GM18867 (cell line): ENCODE results near the gene DSE.

ENCODE experiments used
- ATAC-seq: cut with Tn5 transposase; IDR thresholded peaks from one replicate; pipeline ENCODE4 v1.9.1; 2021; ENCODE audit warnings: mild to moderate bottlenecking, moderate library complexity; ENCODE audit not compliant: unreplicated experiment

Gene DSE

GRCh38 chr6:116409756-116410155 lies 39.0 kb downstream of the DSE start:
- peak; percentile 81 for ATAC-seq

- ATAC-seq: no peak
These were observed 40.5 kb downstream of the DSE start for GRCh38 chr6:116411284-116411623.

DNA sequence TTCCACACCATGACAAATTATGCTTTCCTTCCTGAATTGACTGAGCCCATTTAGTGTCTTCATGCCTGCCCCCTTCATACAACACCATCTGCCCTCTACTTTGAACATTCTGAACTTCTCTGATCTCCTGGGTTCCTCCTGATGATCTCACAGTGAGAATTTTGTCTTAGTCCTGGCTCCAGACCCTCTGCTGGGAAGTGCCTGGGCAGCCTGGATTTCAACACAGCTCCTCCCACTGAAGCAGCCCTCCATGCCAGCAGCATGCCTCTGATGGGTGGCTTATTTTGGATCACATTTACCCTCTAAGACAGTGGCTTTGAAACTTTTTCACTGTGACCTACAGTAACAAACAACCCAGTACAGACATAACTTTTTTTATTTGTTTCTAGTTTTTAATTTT lies 41.5 kb downstream of the DSE start:
- ATAC-seq: no peak

- ATAC-seq: no peak
These were observed 42.6 kb downstream of the DSE start for GRCh38 chr6:116413357-116413756.

DNA sequence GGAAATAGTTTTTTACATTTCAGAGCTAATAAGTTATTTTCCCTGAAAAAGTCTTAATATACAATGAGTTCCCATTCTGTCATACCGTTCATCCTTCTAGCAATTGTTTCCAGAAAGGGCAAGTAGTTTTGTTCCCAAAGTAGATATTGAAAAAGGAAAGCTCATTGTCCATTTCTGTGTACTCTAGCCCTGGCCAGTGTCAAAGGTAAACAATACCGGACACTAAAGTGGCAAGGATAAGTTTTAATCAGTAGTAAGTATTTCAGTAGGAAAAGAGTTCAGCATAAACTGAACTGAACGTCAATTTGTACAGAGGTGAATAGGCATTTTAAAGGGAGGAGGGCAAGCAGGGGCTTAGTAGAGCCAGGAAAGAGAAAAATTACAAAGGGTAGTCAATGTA lies 46.9 kb downstream of the DSE start:
- no peak for ATAC-seq

DNA sequence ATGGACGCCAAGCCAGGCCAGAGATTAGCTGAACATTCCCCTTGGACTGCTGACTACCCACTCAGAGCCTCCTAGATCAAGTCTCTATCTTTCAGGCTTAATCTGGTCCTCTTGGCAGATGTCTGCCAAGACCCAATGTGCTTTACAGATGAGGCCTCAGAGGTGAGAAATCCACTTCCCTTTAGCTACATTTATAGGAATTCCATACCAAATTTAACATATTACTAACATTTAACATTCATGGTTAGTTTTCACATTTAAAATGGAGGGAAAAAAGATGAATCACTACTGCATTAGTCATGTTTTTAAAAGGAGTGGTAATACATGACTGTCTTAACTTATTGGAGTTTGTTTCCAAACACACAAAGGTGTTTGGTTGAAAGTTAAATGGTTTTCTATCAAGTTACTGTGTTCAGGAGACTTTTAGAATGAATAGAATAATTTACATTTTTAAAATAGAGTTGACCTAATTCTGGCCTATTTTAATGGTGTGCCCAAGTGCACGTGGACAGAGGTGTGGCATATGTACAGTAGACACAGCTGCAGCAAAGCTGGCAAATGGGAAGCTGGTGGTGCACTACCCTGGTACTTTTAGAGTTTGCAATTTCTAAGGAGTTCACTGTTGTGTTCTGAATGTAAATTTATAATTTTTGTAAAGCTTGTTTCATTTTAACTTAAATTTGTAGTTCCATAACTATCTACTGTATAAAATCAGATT lies 48.5 kb downstream of the DSE start:
- no peak for ATAC-seq

- ATAC-seq: no peak
These were observed 49.6 kb downstream of the DSE start for GRCh38 chr6:116420341-116420740.

- ATAC-seq: no peak
These were observed 51.5 kb downstream of the DSE start for GRCh38 chr6:116422238-116422637.

DNA sequence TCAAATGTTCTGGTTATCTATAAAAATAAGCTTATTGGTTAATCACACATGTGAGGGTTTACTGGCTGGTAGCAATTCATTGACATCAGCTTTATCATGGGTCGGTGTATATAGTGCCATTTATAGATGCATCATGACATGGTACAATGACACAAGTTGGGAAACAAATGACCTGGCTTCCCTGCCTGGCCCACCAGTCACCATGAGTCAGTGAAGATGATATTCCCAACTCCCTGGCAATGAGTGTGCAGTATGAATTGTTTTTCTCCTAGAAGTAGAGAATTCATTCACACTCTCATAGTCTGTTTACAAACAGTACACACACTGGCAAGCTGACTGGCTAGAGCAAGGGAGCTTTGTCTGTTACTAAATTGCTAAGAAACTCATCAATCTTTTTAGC lies 53.3 kb downstream of the DSE start:
- no peak for ATAC-seq

- no peak for ATAC-seq
These were observed 55.8 kb downstream of the DSE start for GRCh38 chr6:116426551-116426950.

- no peak for ATAC-seq
These were observed 58.4 kb downstream of the DSE start for GRCh38 chr6:116429111-116429510.

- no peak for ATAC-seq
These were observed 60.1 kb downstream of the DSE start for GRCh38 chr6:116430860-116431259.

DNA sequence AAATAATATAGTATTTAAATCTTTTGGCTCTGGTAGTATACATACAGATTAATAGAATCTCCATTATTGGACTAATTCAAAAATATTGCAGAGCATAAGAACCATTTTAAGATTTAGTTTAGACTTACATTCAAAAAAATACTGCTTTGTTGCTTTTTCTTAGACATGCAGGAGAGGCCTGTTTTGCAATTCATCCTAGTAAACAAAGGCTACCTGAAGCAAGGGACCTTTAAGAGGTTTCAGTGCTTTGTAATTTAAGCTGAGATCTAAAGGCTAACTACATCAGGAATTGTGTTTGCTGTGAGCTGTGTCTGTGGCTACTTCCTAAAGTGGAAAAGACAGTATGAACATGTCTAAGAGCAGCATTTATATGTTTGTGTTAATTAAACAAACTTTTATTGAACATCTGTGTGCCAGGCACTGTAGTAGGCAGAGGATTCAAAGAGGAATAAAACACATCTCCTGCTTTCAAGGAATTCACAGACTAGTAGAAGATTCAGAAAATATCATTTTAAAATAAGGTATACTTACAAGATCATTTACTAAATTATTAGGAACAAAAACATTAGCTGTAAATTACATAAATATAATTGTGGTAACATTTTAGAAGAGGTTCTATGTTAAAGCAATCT lies 61.3 kb downstream of the DSE start:
- no peak for ATAC-seq

- no peak for ATAC-seq
These were observed 62.5 kb downstream of the DSE start for GRCh38 chr6:116433206-116433712.

DNA sequence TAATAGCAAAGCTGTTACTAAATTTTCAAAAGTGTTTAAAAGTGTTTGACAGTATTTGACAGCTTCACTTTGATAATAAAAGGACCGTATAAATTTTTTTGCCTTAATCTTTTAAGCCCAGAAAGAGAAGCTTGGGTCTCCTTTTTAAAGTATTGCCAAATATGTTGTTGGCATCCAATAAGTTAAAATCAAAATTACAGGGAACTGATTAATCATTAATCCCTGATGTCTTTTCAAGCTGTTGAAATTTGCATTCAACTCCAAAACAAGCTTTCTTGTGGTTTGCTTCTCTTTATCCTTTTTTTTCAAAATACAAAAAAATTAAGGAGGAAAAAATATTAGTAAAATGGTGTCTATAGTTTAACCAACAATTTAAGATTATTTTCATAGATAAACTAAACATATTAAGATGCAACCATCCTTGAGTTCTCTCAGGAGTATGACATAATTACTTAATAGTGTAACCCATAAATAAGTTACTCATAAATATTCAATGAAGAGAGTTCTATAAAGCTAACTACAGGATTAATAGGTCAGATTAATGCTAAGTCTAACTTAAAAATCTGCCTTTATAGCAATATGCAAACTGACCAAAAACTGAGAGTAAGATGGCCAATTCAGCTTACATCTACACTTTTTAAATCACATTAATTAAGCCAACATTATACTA lies 63.4 kb downstream of the DSE start:
- no peak for ATAC-seq

- ATAC-seq: no peak
These were observed 65.8 kb downstream of the DSE start for GRCh38 chr6:116436586-116436985.

GRCh38 chr6:116437656-116438055 lies 66.9 kb downstream of the DSE start:
- no peak for ATAC-seq

- no peak for ATAC-seq
These were observed 68.1 kb downstream of the DSE start for GRCh38 chr6:116438590-116439448.

DNA sequence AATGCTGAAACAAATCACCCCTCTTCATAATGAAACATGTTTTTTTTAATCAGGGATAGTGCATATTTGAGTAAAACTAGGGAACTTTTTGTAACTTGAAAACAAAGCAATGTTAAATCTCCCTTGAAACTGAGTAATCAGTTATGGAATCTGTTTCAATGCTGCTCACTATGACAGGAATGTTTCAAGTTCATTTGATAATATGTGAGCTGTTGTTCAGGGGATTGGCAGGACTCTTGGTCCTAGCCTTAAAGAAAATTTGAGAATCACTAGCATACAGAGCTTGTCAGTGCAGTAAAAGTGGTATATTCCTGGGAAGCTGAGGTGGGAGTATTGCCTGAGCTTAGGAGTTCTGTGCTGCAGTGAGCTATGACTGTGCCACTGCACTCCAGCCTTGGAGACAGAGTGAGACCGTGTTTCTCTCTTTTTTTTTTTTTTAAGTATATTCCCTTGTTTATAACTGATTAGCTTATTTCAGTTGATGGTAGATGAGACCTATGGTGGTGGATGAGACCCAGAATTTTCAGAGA lies 68.8 kb downstream of the DSE start:
- ATAC-seq: no peak

DNA sequence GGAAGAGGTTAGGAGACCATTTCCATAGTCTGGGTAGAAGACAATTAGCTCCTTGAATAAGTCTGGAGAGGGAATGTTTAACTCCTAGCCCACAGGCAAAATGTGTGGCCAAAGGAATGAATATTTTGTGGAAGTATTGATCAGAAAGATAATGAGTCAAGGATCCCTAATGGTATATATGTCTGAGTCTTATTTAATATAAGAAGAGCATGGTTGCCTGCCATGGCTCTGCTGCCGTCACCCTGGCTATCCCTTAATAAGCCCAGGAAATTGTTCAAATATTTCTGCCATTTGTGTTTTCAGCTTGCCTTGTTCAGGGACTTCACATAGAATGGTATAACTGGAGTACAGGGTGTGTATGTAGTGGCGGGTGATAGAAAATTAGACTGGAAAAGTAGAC lies 72.4 kb downstream of the DSE start:
- no peak for ATAC-seq

GRCh38 chr6:116444092-116444491 lies 73.3 kb downstream of the DSE start:
- ATAC-seq: peak; percentile 76
